Neural cell (in vitro differentiated cells): ENCODE measurements around the gene SUGCT. TPM values are rescaled to one million over a fixed set of nuclear protein-coding genes. Genes with fewer than 3 reads are reported as not detected.

Source experiments
- H2AFZ ChIP-seq: fragments of 200-600, 300-800 bp; sonication (generic), shearing (Covaris generic); 2 replicates; pipeline ENCODE4 v1.6.0; 2014; ENCODE audit warnings: low read depth, mild to moderate bottlenecking, antibody characterized with exemption, low read length, moderate library complexity
- H3F3A ChIP-seq: fragments of 200-600 bp; shearing (Covaris generic); 2 replicates; pipeline ENCODE4 v1.6.1; 2016; ENCODE audit warnings: mild to moderate bottlenecking, moderate library complexity, mixed read lengths, antibody characterized with exemption, low read length; ENCODE audit not compliant: insufficient read depth, poor library complexity, severe bottlenecking
- H3K27ac ChIP-seq: fragments of 200-600, 300-800 bp; sonication (generic), shearing (Covaris generic); 2 replicates; pipeline ENCODE4 v1.5.1; 2014; ENCODE audit warnings: mild to moderate bottlenecking, low read length, moderate library complexity
- H3K27me3 ChIP-seq: fragments of 300-800, 200-600 bp; sonication (generic), shearing (Covaris generic); 2 replicates; pipeline ENCODE4 v1.6.0; 2014; ENCODE audit warnings: mild to moderate bottlenecking, low read depth, low read length, moderate library complexity; ENCODE audit not compliant: insufficient read depth
- H3K36me3 ChIP-seq: fragments of 300-800, 200-600 bp; sonication (generic), shearing (Covaris generic); 2 replicates; pipeline ENCODE4 v1.5.1; 2014; ENCODE audit warnings: mild to moderate bottlenecking, antibody characterized with exemption, low read length, moderate library complexity; ENCODE audit not compliant: insufficient read depth
- H3K4me2 ChIP-seq: fragments of 300-800, 200-600 bp; sonication (generic), shearing (Covaris generic); 2 replicates; pipeline ENCODE4 v1.6.0; 2014; ENCODE audit warnings: mild to moderate bottlenecking, low read length
- H3K4me3 ChIP-seq: fragments of 300-800, 200-600 bp; sonication (generic), shearing (Covaris generic); 2 replicates; pipeline ENCODE4 v1.5.1; 2014; ENCODE audit warnings: mild to moderate bottlenecking, low read length, moderate library complexity
- H3K79me2 ChIP-seq: fragments of 200-600 bp; shearing (Covaris generic); replicated peaks from 2 replicates; pipeline ENCODE4 v1.6.0; 2014; ENCODE audit warnings: mild to moderate bottlenecking, low read length, moderate library complexity; ENCODE audit not compliant: insufficient read depth
- H3K9ac ChIP-seq: fragments of 300-800, 200-600 bp; sonication (generic), shearing (Covaris generic); 2 replicates; pipeline ENCODE4 v1.6.1; 2016; ENCODE audit warnings: mild to moderate bottlenecking, low read length, mixed read lengths
- H3K9me2 ChIP-seq: fragments of 200-600 bp; shearing (Covaris generic); 2 replicates; pipeline ENCODE4 v1.6.1; 2016; ENCODE audit warnings: mild to moderate bottlenecking, low read length, mixed read lengths; ENCODE audit not compliant: insufficient read depth
- H3K9me3 ChIP-seq: fragments of 200-600, 300-800 bp; sonication (generic), shearing (Covaris generic); 2 replicates; pipeline ENCODE4 v1.6.1; 2016; ENCODE audit warnings: mild to moderate bottlenecking, mixed run types, low read length, moderate library complexity, mixed read lengths
- H4K20me1 ChIP-seq: fragments of 200-600 bp; shearing (Covaris generic); 2 replicates; pipeline ENCODE4 v1.6.1; 2016; ENCODE audit warnings: mild to moderate bottlenecking, mixed run types; ENCODE audit not compliant: insufficient read depth
- EP300 ChIP-seq: fragments of 450-650 bp; conservative IDR thresholded peaks from 2 replicates; pipeline ENCODE4 v1.6.1; 2014; ENCODE audit warnings: antibody characterized with exemption, mild to moderate bottlenecking, moderate library complexity; ENCODE audit not compliant: poor library complexity, severe bottlenecking
- EZH2 ChIP-seq: fragments of 200-600, 300-800 bp; shearing (Covaris generic), sonication (generic); IDR thresholded peaks from 2 replicates; pipeline ENCODE4 v1.6.1; 2014; ENCODE audit warnings: antibody characterized with exemption, low read length, borderline replicate concordance, mild to moderate bottlenecking; ENCODE audit not compliant: insufficient read depth, poor library complexity, severe bottlenecking
- MXI1 ChIP-seq: fragments of 450-650 bp; conservative IDR thresholded peaks from 2 replicates; pipeline ENCODE4 v1.6.1; 2014; ENCODE audit warnings: antibody characterized with exemption, mild to moderate bottlenecking; ENCODE audit not compliant: poor library complexity, severe bottlenecking
- POLR2AphosphoS5 ChIP-seq: IDR thresholded peaks from 2 replicates; pipeline ENCODE4 v1.6.1; 2012
- RAD21 ChIP-seq: fragments of 450-650 bp; conservative IDR thresholded peaks from 2 replicates; pipeline ENCODE4 v1.6.1; 2014; ENCODE audit warnings: antibody characterized with exemption, mild to moderate bottlenecking, moderate library complexity
- SMC3 ChIP-seq: fragments of 450-650 bp; conservative IDR thresholded peaks from 2 replicates; pipeline ENCODE4 v1.6.1; 2014; ENCODE audit warnings: antibody characterized with exemption, mild to moderate bottlenecking, moderate library complexity; ENCODE audit not compliant: poor library complexity
- TAF1 ChIP-seq: IDR thresholded peaks from 2 replicates; pipeline ENCODE4 v1.6.1; 2012; ENCODE audit warnings: low read depth
- polyA plus RNA-seq: library from polyadenylated mRNA; depleted of rRNA; stranded (reverse); fragments of >200 nt; gene quantifications from 2 replicates; pipeline ENCODE4 v1.2.3, GENCODE V29; 2014
- TF ChIP-seq, protein P1 (sequence below): IDR thresholded peaks from 2 replicates; pipeline ENCODE4 v1.6.1; 2012; ENCODE audit warnings: borderline replicate concordance
- TF ChIP-seq, protein P2 (sequence below): fragments of 450-650 bp; IDR thresholded peaks from 2 replicates; pipeline ENCODE4 v1.5.1; 2014; ENCODE audit warnings: antibody characterized with exemption, mild to moderate bottlenecking, moderate library complexity; ENCODE audit not compliant: poor library complexity, severe bottlenecking

SUGCT gene
- polyA plus RNA-seq, 1 donor from 2014 or later = not detected

DNA sequence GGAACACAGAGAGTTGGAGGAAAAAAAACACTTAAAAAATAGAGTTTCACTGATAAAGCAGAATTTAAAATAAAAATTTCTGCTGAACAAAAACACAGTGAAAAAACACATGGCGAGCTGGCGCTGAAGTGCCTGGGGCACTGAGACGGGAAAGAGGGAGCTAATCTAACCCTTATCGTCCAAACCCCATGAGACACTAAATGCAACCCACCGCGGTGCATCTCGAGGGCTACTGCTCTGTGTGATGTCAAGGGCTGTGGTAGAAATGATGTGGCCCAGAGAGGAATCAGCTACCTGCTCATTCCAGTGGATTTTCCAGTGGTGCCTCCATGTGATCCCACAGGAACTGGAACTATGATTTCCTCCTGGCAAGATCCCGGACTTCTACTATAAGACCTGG lies 499.3 kb downstream of the SUGCT start:
- Histone ChIP-seq H3K27ac (no peak overlapping the region), H3F3A (no peaks in the 10 kb centered on the region), H2AFZ (no peak overlapping the region), H3K4me2 (no peak overlapping the region), H3K4me3 (no peak overlapping the region), H3K9ac (no peak overlapping the region), H3K9me3 (no peaks in the 10 kb centered on the region), H3K9me2 (no peaks in the 10 kb centered on the region), H3K36me3 (no peaks in the 10 kb centered on the region), H3K27me3 (no peaks in the 10 kb centered on the region), H4K20me1 (no peaks in the 10 kb centered on the region), H3K79me2 (no peaks in the 10 kb centered on the region)
- TF ChIP-seq, protein P1, sequence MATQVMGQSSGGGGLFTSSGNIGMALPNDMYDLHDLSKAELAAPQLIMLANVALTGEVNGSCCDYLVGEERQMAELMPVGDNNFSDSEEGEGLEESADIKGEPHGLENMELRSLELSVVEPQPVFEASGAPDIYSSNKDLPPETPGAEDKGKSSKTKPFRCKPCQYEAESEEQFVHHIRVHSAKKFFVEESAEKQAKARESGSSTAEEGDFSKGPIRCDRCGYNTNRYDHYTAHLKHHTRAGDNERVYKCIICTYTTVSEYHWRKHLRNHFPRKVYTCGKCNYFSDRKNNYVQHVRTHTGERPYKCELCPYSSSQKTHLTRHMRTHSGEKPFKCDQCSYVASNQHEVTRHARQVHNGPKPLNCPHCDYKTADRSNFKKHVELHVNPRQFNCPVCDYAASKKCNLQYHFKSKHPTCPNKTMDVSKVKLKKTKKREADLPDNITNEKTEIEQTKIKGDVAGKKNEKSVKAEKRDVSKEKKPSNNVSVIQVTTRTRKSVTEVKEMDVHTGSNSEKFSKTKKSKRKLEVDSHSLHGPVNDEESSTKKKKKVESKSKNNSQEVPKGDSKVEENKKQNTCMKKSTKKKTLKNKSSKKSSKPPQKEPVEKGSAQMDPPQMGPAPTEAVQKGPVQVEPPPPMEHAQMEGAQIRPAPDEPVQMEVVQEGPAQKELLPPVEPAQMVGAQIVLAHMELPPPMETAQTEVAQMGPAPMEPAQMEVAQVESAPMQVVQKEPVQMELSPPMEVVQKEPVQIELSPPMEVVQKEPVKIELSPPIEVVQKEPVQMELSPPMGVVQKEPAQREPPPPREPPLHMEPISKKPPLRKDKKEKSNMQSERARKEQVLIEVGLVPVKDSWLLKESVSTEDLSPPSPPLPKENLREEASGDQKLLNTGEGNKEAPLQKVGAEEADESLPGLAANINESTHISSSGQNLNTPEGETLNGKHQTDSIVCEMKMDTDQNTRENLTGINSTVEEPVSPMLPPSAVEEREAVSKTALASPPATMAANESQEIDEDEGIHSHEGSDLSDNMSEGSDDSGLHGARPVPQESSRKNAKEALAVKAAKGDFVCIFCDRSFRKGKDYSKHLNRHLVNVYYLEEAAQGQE = no peak
- TF ChIP-seq, protein P2, sequence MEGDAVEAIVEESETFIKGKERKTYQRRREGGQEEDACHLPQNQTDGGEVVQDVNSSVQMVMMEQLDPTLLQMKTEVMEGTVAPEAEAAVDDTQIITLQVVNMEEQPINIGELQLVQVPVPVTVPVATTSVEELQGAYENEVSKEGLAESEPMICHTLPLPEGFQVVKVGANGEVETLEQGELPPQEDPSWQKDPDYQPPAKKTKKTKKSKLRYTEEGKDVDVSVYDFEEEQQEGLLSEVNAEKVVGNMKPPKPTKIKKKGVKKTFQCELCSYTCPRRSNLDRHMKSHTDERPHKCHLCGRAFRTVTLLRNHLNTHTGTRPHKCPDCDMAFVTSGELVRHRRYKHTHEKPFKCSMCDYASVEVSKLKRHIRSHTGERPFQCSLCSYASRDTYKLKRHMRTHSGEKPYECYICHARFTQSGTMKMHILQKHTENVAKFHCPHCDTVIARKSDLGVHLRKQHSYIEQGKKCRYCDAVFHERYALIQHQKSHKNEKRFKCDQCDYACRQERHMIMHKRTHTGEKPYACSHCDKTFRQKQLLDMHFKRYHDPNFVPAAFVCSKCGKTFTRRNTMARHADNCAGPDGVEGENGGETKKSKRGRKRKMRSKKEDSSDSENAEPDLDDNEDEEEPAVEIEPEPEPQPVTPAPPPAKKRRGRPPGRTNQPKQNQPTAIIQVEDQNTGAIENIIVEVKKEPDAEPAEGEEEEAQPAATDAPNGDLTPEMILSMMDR = no peak
- no peak for TF ChIP-seq TAF1
- no peak for TF ChIP-seq RAD21
- TF ChIP-seq EP300 = no peak
- TF ChIP-seq POLR2AphosphoS5 = no peak
- no peak for TF ChIP-seq SMC3
- no peak for TF ChIP-seq MXI1
- no peak for TF ChIP-seq EZH2

DNA sequence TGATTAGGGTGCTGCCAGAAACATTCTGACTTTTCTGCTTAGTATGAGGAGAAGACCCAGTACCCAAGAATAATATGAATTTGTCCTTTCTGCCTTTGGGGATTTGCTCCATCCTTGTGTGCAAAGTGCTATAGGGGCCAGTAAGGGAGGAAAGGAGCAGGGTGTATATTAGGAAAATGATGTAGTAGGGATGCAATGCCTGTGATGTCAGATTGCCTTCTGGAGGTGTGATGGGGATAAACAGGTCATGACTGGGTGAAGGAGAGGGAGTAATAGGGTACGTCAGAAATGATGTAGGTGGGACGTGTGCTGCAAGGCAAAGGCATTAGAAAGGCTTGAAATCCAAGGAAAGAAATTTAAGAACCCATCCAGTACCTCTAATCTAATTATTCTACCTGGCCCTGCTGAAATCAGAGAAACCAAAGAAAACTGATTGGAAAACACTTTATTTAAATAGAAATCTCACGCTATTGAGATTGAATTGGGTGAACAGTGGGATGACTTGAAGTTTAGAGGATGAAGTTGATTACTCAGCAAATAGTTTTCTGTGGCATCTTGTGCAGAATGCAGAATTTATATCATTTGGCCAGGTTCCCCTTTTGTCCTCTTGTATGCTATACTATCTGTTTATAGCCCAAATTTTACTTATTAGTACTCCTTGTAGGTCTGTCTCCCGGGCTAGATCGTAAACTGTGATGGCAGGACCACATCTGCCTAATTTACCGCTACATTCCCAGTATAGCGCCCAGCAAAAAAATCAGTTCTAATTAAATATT lies 503.9 kb downstream of the SUGCT start:
- no peaks in the 10 kb centered on the region for H3F3A ChIP-seq
- no peaks in the 10 kb centered on the region for H3K36me3 ChIP-seq
- H3K27me3 ChIP-seq = no peaks in the 10 kb centered on the region
- H3K4me3 ChIP-seq = no peak overlapping the region
- no peak overlapping the region for H3K4me2 ChIP-seq
- no peaks in the 10 kb centered on the region for H4K20me1 ChIP-seq
- H3K9ac ChIP-seq = no peak overlapping the region
- TF ChIP-seq, protein P1 = no peak
- TF ChIP-seq POLR2AphosphoS5 (no peak), EZH2 (no peak), SMC3 (no peak), MXI1 (no peak), TAF1 (no peak), RAD21 (no peak), EP300 (no peak)
- TF ChIP-seq, protein P2 = no peak
- H3K79me2 ChIP-seq = no peaks in the 10 kb centered on the region
- H2AFZ ChIP-seq = no peak overlapping the region
- no peaks in the 10 kb centered on the region for H3K9me2 ChIP-seq
- no peaks in the 10 kb centered on the region for H3K9me3 ChIP-seq
- H3K27ac ChIP-seq = no peak overlapping the region
